Measurements from ENCODE around the gene SNAPIN. TPM values are rescaled to one million over a fixed set of nuclear protein-coding genes. Genes with fewer than 3 reads are reported as not detected.

Gene SNAPIN
- polyA plus RNA-seq, 1 donor from 2014 or later = 74.5 TPM

- Mint-ChIP-seq H3K4me3 (no peak overlapping the region), H3K9me3 (peaks cover 0 to 2% (median 0%) of the 10 kb centered on the region in 3 donors), H3K36me3 (peaks cover 1% of the 10 kb centered on the region), H3K27ac (peak overlapping the region in 1 of 3 donors; percentile 67), H3K4me1 (peaks cover 0 to 6% (median 4%) of the 10 kb centered on the region in 3 donors), H3K27me3 (peaks cover 2% of the 10 kb centered on the region)
Measured at GRCh38 chr1:153616917-153617311, 41.6 kb upstream of the SNAPIN start.

- Mint-ChIP-seq H3K27ac (no peak overlapping the region), H3K4me3 (no peak overlapping the region), H3K4me1 (peaks cover 0 to 6% (median 5%) of the 10 kb centered on the region in 3 donors), H3K27me3 (no peaks in the 10 kb centered on the region), H3K9me3 (peaks cover 0 to 2% (median 0%) of the 10 kb centered on the region in 3 donors), H3K36me3 (peaks cover 1% of the 10 kb centered on the region)
Measured at GRCh38 chr1:153617663-153618062, 40.8 kb upstream of the SNAPIN start.

- Mint-ChIP-seq H3K9me3 (peaks cover 0 to 2% (median 0%) of the 10 kb centered on the region in 3 donors), H3K4me1 (peaks cover 6 to 13% (median 9%) of the 10 kb centered on the region in 3 donors), H3K4me3 (no peak overlapping the region)
Measured at GRCh38 chr1:153619171-153619570, 39.3 kb upstream of the SNAPIN start.

GRCh38 chr1:153623101-153623500, 35.4 kb upstream of the SNAPIN start:
- H3K4me3 Mint-ChIP-seq = no peak overlapping the region

More at GRCh38 chr1:153619171-153619570, 39.3 kb upstream of the SNAPIN start:
- Mint-ChIP-seq H3K27me3 (no peaks in the 10 kb centered on the region), H3K36me3 (peaks cover 3% of the 10 kb centered on the region), H3K27ac (no peak overlapping the region)

GRCh38 chr1:153624965-153625611, 33.4 kb upstream of the SNAPIN start:
- H3K27ac Mint-ChIP-seq = peak overlapping the region in 1 of 3 donors; percentile 20
- H3K27me3 Mint-ChIP-seq = peaks cover 7% of the 10 kb centered on the region
- no peaks in the 10 kb centered on the region for H3K9me3 Mint-ChIP-seq
- H3K4me3 Mint-ChIP-seq = no peak overlapping the region
- peaks cover 2% of the 10 kb centered on the region for H3K36me3 Mint-ChIP-seq
- peaks cover 7 to 22% (median 11%) of the 10 kb centered on the region in 3 donors for H3K4me1 Mint-ChIP-seq

More at GRCh38 chr1:153623101-153623500, 35.4 kb upstream of the SNAPIN start:
- Mint-ChIP-seq H3K27ac (peak overlapping the region in 1 of 3 donors; percentile 13), H3K36me3 (peaks cover 3% of the 10 kb centered on the region), H3K27me3 (peaks cover 7% of the 10 kb centered on the region), H3K4me1 (peaks cover 7 to 22% (median 8%) of the 10 kb centered on the region in 3 donors), H3K9me3 (no peaks in the 10 kb centered on the region)

GRCh38 chr1:153626477-153626903, 32.0 kb upstream of the SNAPIN start:
- Mint-ChIP-seq H3K27me3 (peaks cover 7% of the 10 kb centered on the region), H3K4me3 (peak overlapping the region in 1 of 4 donors; percentile 68), H3K4me1 (peaks cover 7 to 27% (median 12%) of the 10 kb centered on the region in 3 donors), H3K27ac (no peak overlapping the region), H3K9me3 (no peaks in the 10 kb centered on the region), H3K36me3 (peaks cover 2% of the 10 kb centered on the region)

- Mint-ChIP-seq H3K4me3 (peak within 1 kb of the TSS in 3 of 4 donors; percentile 58 to 68 (median 60)), H3K36me3 (peaks cover 2% of the 10 kb centered on the region), H3K27me3 (peaks cover 7% of the 10 kb centered on the region), H3K27ac (peak within 1 kb of the TSS in 1 of 3 donors; percentile 39), H3K9me3 (no peaks in the 10 kb centered on the region), H3K4me1 (peaks cover 7 to 27% (median 12%) of the 10 kb centered on the region in 3 donors)
Measured at GRCh38 chr1:153626904-153627714, 31.4 kb upstream of the SNAPIN start, which contains the start of gene S100A13. TSS of gene S100A13 (minus strand) at chr1:153627505. CDS start at chr1:153626472, 1,033 bp downstream.

GRCh38 chr1:153627715-153628626, 30.5 kb upstream of the SNAPIN start, which contains the start of gene S100A1:
TSS of gene S100A1 (plus strand) at chr1:153628434. CDS start at chr1:153630522, 2,088 bp downstream.
- Mint-ChIP-seq H3K36me3 (peaks cover 2% of the 10 kb centered on the region), H3K27me3 (peaks cover 7% of the 10 kb centered on the region), H3K27ac (peak within 1 kb of the TSS in 2 of 3 donors; percentile 39 to 43), H3K4me3 (peak within 1 kb of the TSS in 3 of 4 donors; percentile 17 to 68 (median 60)), H3K9me3 (no peaks in the 10 kb centered on the region), H3K4me1 (peaks cover 5 to 27% (median 10%) of the 10 kb centered on the region in 3 donors)

- Mint-ChIP-seq H3K36me3 (peaks cover 2% of the 10 kb centered on the region), H3K27me3 (peaks cover 7% of the 10 kb centered on the region), H3K4me1 (peaks cover 9 to 23% (median 14%) of the 10 kb centered on the region in 3 donors), H3K9me3 (no peaks in the 10 kb centered on the region), H3K4me3 (peak overlapping the region in 1 of 4 donors; percentile 17), H3K27ac (peak overlapping the region in 1 of 3 donors; percentile 43)
Measured at GRCh38 chr1:153628638-153629342, 29.7 kb upstream of the SNAPIN start.

GRCh38 chr1:153629343-153629665, 29.2 kb upstream of the SNAPIN start:
- peaks cover 7% of the 10 kb centered on the region for H3K27me3 Mint-ChIP-seq
- peak overlapping the region in 1 of 3 donors; percentile 63 for H3K27ac Mint-ChIP-seq
- H3K36me3 Mint-ChIP-seq = peaks cover 1% of the 10 kb centered on the region
- H3K4me1 Mint-ChIP-seq = peaks cover 9 to 18% (median 17%) of the 10 kb centered on the region in 3 donors
- H3K9me3 Mint-ChIP-seq = no peaks in the 10 kb centered on the region
- no peak overlapping the region for H3K4me3 Mint-ChIP-seq

GRCh38 chr1:153629971-153630370, 28.5 kb upstream of the SNAPIN start:
- H3K4me1 Mint-ChIP-seq = peaks cover 11 to 19% (median 17%) of the 10 kb centered on the region in 3 donors
- H3K27me3 Mint-ChIP-seq = peaks cover 7% of the 10 kb centered on the region
- H3K9me3 Mint-ChIP-seq = no peaks in the 10 kb centered on the region
- peak overlapping the region in 1 of 4 donors; percentile 23 for H3K4me3 Mint-ChIP-seq
- no peak overlapping the region for H3K27ac Mint-ChIP-seq
- H3K36me3 Mint-ChIP-seq = peaks cover 1% of the 10 kb centered on the region

GRCh38 chr1:153630384-153630783, 28.1 kb upstream of the SNAPIN start:
- Mint-ChIP-seq H3K4me3 (peak overlapping the region in 1 of 4 donors; percentile 23), H3K36me3 (peaks cover 1% of the 10 kb centered on the region), H3K27ac (no peak overlapping the region), H3K9me3 (no peaks in the 10 kb centered on the region), H3K27me3 (peaks cover 7% of the 10 kb centered on the region), H3K4me1 (peaks cover 12 to 19% (median 17%) of the 10 kb centered on the region in 3 donors)

- Mint-ChIP-seq H3K9me3 (no peaks in the 10 kb centered on the region), H3K4me3 (peak overlapping the region in 1 of 4 donors; percentile 19), H3K36me3 (peaks cover 1% of the 10 kb centered on the region), H3K4me1 (peaks cover 14 to 22% (median 14%) of the 10 kb centered on the region in 3 donors), H3K27me3 (peaks cover 4% of the 10 kb centered on the region), H3K27ac (no peak overlapping the region)
Measured at GRCh38 chr1:153631047-153632022, 27.2 kb upstream of the SNAPIN start.

Measured in IgD-negative memory B cell (primary cell).